Measurements from ENCODE around the gene ACKR3.

DNA sequence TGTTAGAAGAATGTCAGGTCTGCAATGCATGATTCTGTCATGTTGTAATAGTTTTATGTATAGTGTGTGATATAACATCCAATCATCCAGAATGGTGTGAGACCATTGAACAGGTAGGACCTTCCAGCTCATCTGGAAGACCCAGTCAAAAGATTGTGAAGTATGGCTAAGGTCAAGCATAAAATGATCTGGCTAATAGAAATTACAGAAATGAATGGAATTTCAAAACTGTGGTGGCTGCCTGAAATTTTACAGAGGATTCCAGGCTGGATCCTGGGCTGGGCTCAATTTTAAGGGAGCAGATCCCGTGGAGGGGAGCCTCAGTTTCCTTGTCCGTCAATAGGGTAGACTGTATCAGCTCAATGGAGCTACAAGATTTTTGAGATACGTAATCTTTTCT, 39.1 kb downstream of the ACKR3 start:
- TF ChIP-seq POLR2AphosphoS5 (IDR thresholded peaks at IDR 0.05; ENCODE audit: low read depth, low read length): no peak
- TF ChIP-seq TAF1 (IDR thresholded peaks at IDR 0.05; ENCODE audit: borderline replicate concordance, low read depth, low read length): no peak
- no peak for TF ChIP-seq POLR2A (IDR thresholded peaks at IDR 0.05; ENCODE audit: low read depth, low read length)
